DOHH2 (cell line): ENCODE data around the gene CDK17.

Experiments used
- EZH2phosphoT487 ChIP-seq: fragments of 200-600 bp; sonication (generic); IDR thresholded peaks from 2 replicates; pipeline ENCODE4 v1.6.1; 2017; ENCODE audit warnings: borderline replicate concordance, mild to moderate bottlenecking, antibody characterized with exemption, low read length, moderate library complexity, mixed read lengths
- TF ChIP-seq, protein P1 (sequence below): fragments of 200-600 bp; sonication (generic); IDR thresholded peaks from one replicate; pipeline ENCODE4 v1.5.1; 2014; ENCODE audit warnings: antibody characterized with exemption, mild to moderate bottlenecking, low read depth, low read length; ENCODE audit not compliant: poor library complexity, severe bottlenecking

GRCh38 chr12:96238336-96239047 is 161.7 kb downstream of the CDK17 start:
- TF ChIP-seq, protein P1, sequence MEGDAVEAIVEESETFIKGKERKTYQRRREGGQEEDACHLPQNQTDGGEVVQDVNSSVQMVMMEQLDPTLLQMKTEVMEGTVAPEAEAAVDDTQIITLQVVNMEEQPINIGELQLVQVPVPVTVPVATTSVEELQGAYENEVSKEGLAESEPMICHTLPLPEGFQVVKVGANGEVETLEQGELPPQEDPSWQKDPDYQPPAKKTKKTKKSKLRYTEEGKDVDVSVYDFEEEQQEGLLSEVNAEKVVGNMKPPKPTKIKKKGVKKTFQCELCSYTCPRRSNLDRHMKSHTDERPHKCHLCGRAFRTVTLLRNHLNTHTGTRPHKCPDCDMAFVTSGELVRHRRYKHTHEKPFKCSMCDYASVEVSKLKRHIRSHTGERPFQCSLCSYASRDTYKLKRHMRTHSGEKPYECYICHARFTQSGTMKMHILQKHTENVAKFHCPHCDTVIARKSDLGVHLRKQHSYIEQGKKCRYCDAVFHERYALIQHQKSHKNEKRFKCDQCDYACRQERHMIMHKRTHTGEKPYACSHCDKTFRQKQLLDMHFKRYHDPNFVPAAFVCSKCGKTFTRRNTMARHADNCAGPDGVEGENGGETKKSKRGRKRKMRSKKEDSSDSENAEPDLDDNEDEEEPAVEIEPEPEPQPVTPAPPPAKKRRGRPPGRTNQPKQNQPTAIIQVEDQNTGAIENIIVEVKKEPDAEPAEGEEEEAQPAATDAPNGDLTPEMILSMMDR: no peak
- no peak for TF ChIP-seq EZH2phosphoT487
